Parathyroid adenoma (tissue), 2 donors: ENCODE results near the gene RFC4.

Experiments
- H2AFZ ChIP-seq: fragments of 300-600 bp; sonication (generic); one replicate; pipeline ENCODE4 v1.7.0; 2017; ENCODE audit warnings: antibody characterized with exemption, mild to moderate bottlenecking
- H3K27ac ChIP-seq: fragments of 300-600 bp; sonication (generic); one replicate; pipeline ENCODE4 v1.7.0; 2017
- H3K27me3 ChIP-seq: fragments of 300-600 bp; sonication (generic); one replicate; pipeline ENCODE4 v1.7.0; 2017; ENCODE audit warnings: low read length; ENCODE audit not compliant: control insufficient read depth, insufficient read depth
- H3K36me3 ChIP-seq: fragments of 300-600 bp; sonication (generic); one replicate; pipeline ENCODE4 v1.7.0; 2017; ENCODE audit warnings: low read length; ENCODE audit not compliant: control insufficient read depth, insufficient read depth
- H3K4me1 ChIP-seq: fragments of 300-600 bp; sonication (generic); one replicate; pipeline ENCODE4 v1.7.0; 2017; ENCODE audit warnings: control low read depth
- H3K4me2 ChIP-seq: fragments of 300-600 bp; sonication (generic); one replicate; pipeline ENCODE4 v1.7.0; 2017; ENCODE audit warnings: low read length
- H3K4me3 ChIP-seq: fragments of 300-600 bp; sonication (generic); one replicate; pipeline ENCODE4 v1.7.0; 2017; ENCODE audit warnings: low read depth, low read length
- H3K79me2 ChIP-seq: fragments of 300-600 bp; sonication (generic); one replicate; pipeline ENCODE4 v1.7.0; 2017; ENCODE audit warnings: control low read depth
- H3K9ac ChIP-seq: fragments of 300-600 bp; sonication (generic); one replicate; pipeline ENCODE4 v1.7.0; 2017; ENCODE audit warnings: mild to moderate bottlenecking
- H3K9me3 ChIP-seq: fragments of 300-600 bp; sonication (generic); one replicate; pipeline ENCODE4 v1.7.0; 2017; ENCODE audit warnings: low read length; ENCODE audit not compliant: control insufficient read depth
- TF ChIP-seq, protein P1 (sequence below): fragments of 300-600 bp; sonication (generic); IDR thresholded peaks from one replicate; pipeline ENCODE4 v1.7.0; 2017; ENCODE audit warnings: antibody characterized with exemption, mild to moderate bottlenecking
- donor health status: primary hyperparathyroidism.

RFC4 gene

DNA sequence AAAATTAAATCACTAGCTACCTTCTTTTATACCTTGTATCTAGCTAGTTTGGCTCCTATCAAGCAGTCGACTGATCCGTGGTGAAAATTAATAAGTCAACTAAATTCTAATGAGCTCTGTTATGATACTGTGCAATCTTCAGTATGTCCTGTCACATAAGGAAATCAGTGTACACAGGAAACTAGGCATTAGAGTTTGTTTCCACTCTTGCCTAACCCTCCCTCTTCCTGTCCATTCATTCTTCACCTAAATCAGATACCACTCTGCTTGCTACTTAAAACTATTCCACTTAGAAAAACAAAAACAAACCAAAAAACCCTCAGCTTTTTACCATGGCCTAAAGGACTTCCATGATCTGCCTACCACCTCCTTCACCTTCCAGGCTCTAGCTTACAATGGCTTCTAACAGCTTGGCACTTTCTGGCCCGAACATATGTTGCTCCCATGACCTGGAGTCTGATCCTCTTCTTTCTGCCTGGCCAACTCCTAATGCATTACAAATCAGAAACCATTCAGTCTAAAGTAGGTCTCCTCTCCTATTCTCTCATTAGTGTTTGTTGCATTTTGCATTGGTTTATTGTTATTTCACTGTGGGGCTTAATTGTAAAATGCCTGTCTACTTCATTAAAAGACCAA is 7.9 kb downstream of the RFC4 start:
- H3K27me3 ChIP-seq = no peaks in the 10 kb centered on the region
- no peak overlapping the region for H3K27ac ChIP-seq
- no peaks in the 10 kb centered on the region for H3K4me1 ChIP-seq
- no peak overlapping the region for H3K4me3 ChIP-seq
- H3K36me3 ChIP-seq = no peaks in the 10 kb centered on the region
- no peaks in the 10 kb centered on the region for H3K79me2 ChIP-seq
- H3K4me2 ChIP-seq = no peak overlapping the region
- TF ChIP-seq, protein P1, sequence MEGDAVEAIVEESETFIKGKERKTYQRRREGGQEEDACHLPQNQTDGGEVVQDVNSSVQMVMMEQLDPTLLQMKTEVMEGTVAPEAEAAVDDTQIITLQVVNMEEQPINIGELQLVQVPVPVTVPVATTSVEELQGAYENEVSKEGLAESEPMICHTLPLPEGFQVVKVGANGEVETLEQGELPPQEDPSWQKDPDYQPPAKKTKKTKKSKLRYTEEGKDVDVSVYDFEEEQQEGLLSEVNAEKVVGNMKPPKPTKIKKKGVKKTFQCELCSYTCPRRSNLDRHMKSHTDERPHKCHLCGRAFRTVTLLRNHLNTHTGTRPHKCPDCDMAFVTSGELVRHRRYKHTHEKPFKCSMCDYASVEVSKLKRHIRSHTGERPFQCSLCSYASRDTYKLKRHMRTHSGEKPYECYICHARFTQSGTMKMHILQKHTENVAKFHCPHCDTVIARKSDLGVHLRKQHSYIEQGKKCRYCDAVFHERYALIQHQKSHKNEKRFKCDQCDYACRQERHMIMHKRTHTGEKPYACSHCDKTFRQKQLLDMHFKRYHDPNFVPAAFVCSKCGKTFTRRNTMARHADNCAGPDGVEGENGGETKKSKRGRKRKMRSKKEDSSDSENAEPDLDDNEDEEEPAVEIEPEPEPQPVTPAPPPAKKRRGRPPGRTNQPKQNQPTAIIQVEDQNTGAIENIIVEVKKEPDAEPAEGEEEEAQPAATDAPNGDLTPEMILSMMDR = no peak
- no peaks in the 10 kb centered on the region for H3K9me3 ChIP-seq
- H2AFZ ChIP-seq = no peak overlapping the region
- no peak overlapping the region for H3K9ac ChIP-seq

DNA sequence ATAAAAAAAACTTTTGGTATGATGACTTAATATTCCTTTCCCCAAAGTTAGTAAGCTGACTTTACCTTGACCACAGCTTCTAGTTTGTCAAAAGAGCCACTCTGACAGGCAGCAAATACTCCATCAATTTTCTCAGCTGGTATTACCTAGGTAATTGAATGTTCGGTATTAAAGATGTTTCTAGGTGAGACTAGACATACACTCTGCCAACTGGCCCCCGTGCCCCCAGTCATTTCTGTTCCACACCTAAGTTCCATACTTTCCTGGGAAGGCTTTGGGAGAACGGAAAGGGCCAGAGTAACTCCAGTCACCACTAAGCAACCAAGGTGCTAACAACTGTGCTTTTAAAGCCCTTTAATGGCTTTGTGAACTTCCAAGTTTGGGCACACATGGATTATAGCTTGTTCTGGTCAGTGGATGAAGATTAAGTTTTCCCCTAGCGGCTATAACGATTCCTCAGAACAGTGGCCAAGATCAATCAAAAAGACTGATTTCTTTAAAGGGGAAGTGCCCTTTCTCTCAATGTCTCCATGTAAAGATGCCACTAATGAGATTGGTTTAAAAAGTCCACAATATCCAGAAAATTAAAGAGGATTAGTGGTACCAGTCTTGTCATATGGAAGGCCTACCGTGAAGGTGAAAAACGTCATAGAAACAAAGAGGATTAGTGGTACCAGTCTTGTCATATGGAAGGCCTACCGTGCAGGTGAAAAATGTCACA is 15.9 kb downstream of the RFC4 start:
- H2AFZ ChIP-seq = no peak overlapping the region
- peaks cover 2% of the 10 kb centered on the region for H3K79me2 ChIP-seq
- H3K4me1 ChIP-seq = peaks cover 19% of the 10 kb centered on the region
- no peaks in the 10 kb centered on the region for H3K27me3 ChIP-seq
- no peak overlapping the region for H3K4me3 ChIP-seq
- H3K9ac ChIP-seq = no peak overlapping the region
- H3K4me2 ChIP-seq = no peak overlapping the region
- H3K27ac ChIP-seq = no peak overlapping the region
- H3K9me3 ChIP-seq = no peaks in the 10 kb centered on the region
- TF ChIP-seq, protein P1 = no peak
- H3K36me3 ChIP-seq = peaks cover 2% of the 10 kb centered on the region

DNA sequence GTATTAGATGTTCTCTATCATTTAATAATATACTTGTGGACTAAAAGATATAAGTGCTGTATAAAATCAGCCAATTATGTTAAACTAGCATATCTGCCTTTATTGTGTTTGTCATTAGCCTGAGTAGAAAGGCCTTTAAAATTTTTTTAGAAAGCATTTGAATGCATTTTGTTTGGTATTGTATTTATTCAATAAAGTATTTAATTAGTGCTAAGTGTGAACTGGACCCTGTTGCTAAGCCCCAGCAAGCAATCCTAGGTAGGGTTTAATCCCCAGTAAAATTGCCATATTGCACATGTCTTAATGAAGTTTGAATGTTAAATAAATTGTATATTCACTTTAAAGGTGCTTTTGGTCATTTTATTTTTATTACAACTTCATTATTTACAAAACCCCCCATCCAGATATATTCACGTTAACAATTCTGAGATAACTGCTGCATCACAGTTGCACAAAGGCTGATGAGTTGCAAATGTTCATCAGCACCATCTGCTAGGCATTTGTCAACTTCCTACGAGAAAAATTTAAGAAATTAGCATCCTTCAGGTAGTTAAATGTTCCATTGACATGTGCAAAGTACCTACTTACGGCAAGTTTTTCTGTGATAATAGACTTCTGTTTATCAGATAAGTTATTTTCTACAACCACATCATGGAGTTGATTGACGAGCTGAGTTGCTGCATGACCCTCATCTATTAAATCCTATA is 16.6 kb downstream of the RFC4 start:
- H3K4me2 ChIP-seq = no peak overlapping the region
- peaks cover 7% of the 10 kb centered on the region for H3K36me3 ChIP-seq
- H2AFZ ChIP-seq = no peak overlapping the region

DNA sequence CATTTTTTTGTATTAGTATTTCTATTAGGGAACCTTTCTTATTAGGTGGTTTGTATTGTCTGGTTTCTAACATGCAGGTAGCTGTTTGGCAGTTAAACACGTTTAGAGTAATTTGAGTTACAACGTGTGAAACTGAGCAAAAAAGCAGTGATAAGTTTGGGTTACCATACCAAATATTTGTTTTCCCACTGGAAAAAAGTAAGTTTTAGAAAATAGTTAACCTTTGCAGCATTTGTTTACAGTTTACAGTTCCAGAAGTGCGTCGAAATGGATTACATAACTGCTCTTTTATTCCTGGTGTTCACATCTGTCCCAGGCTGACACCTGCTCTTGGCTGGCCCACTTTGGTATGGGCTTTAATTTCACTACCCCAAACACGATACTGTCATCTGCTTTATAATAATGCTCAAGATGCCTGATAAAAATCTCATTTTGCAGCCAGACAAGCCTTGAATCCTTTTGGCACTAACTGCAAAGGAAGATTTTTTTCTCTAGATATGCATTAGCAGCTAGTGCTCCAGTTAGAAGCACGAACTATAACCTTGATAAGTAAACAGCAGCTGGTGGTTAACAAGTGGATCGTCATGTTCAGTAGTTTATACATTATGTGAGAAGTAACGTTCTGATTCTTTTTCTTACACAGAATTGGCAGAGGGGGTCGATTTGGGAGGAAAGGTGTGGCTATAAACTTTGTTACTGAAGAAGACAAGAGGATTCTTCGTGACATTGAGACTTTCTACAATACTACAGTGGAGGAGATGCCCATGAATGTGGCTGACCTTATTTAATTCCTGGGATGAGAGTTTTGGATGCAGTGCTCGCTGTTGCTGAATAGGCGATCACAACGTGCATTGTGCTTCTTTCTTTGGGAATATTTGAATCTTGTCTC is 17.6 kb downstream of the RFC4 start:
- H3K27me3 ChIP-seq = no peaks in the 10 kb centered on the region
- no peak overlapping the region for H3K27ac ChIP-seq
- no peak overlapping the region for H2AFZ ChIP-seq
- H3K4me2 ChIP-seq = no peak overlapping the region
- H3K4me1 ChIP-seq = peaks cover 20% of the 10 kb centered on the region
- TF ChIP-seq, protein P1 = no peak
- H3K9me3 ChIP-seq = no peaks in the 10 kb centered on the region
- no peak overlapping the region for H3K4me3 ChIP-seq
- H3K36me3 ChIP-seq = peaks cover 7% of the 10 kb centered on the region
- H3K79me2 ChIP-seq = peaks cover 15% of the 10 kb centered on the region
- no peak overlapping the region for H3K9ac ChIP-seq

More for the DNA sequence above, 16.6 kb downstream of the RFC4 start:
- TF ChIP-seq, protein P1 = no peak
- Histone ChIP-seq H3K9ac (no peak overlapping the region), H3K9me3 (no peaks in the 10 kb centered on the region), H3K27ac (no peak overlapping the region), H3K79me2 (peaks cover 5% of the 10 kb centered on the region), H3K4me1 (peaks cover 20% of the 10 kb centered on the region), H3K4me3 (no peak overlapping the region), H3K27me3 (no peaks in the 10 kb centered on the region)
